Fibroblast of skin of right quadriceps (primary cell): Measurements from ENCODE around the gene AMBRA1.
"Not testable (repeated sequence)": the region's sequence is repeated elsewhere in the genome, so short reads cannot be mapped to it uniquely, and the experiment has no call there.

ENCODE experiments used
- DNase-seq: peaks from one replicate; pipeline ENCODE4 v3.0.0-alpha.2; 2013

AMBRA1 gene

DNA sequence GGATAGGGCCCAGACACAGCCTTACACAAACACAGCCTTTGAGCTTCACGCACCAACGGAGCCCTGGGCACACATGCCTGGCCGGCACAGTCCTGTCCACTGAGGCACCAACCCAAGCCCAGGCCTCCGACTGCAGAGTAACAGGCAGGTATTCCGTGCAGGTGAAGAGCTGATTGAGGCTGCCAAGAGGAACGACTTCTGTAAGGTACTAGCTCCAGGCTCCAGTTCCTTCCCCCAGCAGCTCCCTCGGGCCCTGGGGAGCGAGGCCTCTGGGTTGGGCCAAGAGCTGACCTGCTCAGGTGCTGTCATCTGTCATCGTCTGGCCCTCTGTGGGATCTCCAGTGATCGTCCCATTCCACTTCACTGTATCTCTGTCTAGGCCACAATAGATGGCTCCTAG, 215.5 kb downstream of the AMBRA1 start:
- no peak for DNase-seq

DNA sequence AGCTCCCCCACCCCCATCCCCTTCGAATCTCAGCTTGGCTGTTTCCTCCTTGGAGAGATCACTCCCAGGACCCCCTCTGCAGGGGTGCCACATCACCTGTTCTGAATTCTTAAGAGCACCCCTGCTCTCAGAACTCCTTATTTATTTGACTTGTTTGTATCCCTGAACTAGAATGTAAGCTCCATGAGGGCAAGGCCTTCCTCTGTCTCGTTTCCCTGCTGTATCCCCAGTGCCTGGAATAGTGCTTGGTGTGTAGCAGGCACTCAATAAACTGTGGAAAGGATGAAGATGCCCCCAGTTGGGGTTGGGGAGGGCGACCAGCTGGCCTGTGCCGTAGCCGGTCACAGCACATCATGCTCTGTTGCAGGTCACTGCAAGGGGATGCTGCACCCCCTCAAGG, 216.0 kb downstream of the AMBRA1 start:
- no peak for DNase-seq

- DNase-seq = no peak
Measured at GRCh38 chr11:46377290-46377689, 216.5 kb downstream of the AMBRA1 start.

DNA sequence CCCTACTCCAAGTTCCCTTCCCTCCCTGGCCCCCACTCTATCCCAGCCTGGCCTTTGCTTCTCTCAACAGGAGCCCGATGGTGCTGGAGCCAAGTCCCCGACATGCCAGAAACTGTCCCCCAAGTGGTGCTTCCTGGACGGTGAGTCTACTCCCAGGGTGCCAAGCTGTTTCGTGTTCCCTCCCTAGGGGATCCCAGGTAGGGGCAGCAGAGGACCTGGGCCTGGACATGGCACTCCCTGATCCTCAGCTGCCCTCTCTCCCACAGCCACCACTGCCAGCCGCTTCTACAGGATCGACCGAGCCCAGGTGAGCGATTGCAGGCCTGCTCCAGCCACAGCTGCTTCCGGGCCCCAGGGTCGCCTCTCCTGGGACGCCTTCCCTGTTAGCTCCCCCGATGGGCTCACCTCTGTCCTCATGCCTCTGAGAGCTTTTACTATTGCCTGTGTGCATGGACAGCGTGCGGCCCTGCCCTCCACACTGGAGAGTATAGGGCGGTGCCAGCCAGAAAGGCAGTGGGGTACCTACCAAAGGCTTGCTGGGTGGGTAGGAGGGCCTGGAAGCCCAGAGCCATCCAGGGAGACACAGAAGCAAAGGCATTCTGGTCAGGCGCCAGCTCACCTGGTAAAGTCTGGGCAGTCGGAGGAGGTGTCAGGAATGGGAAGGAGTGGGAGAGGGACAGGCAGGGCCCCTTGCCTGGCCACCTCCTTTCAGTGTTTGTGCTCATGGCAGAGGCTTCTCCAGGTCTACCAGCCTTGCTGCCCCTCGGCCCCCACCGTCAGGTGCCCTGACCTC, 217.4 kb downstream of the AMBRA1 start:
- DNase-seq = no peak

- no peak for DNase-seq
Measured at GRCh38 chr11:46375392-46376101, 218.3 kb downstream of the AMBRA1 start.

- DNase-seq = no peak
Measured at GRCh38 chr11:46374815-46375214, 219.0 kb downstream of the AMBRA1 start.

DNA sequence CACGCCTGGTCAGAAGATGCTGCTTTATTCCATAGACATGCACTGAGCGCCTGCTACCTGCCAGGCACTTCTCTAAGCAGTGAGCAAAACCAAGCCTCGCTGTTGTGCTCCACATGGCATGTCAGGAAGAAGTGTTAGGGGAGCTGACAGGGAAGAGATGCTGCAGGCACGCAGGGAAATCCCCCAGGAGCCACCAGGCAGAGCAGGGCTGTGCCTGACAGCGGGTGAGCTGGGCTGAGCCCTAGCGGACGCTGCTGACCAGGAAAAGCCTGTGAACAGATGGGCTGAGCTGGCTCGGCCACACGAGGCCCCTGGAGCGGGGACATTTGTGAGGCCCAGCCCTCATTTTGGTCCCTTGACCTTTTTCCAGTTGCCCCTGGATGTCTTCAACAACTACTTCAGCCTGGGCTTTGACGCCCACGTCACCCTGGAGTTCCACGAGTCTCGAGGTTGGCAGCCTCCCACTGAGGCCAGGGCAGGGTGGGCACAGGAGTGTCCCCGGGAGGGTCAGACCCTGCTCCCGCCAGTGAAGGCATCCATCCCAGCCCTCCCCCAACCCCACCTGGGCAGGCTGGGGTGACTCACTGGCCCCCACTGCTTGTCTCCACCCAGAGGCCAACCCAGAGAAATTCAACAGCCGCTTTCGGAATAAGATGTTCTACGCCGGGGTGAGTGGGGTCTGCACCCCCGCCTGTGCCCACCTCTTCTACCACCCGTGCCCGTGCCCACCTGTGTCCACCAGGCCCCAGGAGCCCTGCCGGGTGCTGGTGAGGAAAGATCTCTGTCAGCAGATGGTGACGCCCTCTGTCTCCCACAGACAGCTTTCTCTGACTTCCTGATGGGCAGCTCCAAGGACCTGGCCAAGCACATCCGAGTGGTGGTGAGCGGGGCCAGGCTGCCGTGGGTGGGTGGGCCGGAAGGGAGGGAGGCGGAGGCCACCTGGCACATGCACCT, 219.8 kb downstream of the AMBRA1 start:
- no peak for DNase-seq

- not testable (repeated sequence) for DNase-seq
Measured at GRCh38 chr11:46372501-46372900, 221.3 kb downstream of the AMBRA1 start.

GRCh38 chr11:46372086-46372485, 221.7 kb downstream of the AMBRA1 start:
- DNase-seq = no peak

DNA sequence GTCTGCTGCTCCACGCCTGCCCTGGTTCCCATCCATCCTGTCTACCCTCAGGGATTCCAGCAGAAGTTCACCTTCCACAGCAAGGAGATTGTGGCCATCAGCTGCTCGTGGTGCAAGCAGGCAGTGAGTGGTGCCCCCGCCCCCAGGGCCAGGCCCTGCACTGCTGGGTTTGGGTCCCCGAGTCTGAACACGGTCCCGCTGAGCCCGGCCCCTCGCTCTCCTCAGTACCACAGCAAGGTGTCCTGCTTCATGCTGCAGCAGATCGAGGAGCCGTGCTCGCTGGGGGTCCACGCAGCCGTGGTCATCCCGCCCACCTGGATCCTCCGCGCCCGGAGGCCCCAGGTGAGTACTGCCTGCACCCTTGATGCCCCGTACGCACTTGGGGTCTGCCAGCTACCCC, 222.6 kb downstream of the AMBRA1 start:
- DNase-seq = not testable (repeated sequence)

- DNase-seq = no peak
Measured at GRCh38 chr11:46370253-46370652, 223.6 kb downstream of the AMBRA1 start.

DNA sequence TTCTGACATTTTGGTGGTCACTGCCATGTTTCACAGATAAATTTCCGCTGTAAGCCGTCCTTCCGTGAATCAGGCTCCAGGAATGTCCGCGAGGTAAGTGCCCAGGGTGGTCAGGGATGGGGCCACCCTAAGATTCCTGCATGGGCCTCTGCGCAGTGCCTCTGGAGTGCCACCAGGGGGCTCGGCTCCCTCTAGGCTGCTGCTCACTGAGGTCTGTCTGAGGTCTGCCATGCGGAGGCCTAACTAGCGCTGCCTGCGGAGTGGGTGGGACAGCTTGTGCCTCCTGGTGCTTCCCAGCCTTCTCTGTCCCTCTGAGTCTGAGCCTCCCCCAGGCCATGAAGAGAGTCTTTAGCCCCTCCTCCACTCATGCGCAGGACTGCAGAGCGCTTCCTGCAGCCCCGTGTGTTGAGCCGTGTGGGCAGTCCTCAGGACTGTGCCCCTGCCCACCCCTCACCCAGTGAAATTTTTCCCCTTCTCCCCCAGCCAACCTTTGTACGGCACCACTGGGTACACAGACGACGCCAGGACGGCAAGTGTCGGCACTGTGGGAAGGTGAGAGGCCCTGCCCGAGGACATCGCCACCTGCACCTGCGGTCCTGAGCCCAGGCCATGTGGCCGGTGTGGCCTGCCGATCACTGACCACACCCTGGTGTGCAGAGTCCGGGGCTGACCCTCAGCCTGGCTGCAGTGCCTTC, 224.2 kb downstream of the AMBRA1 start:
- DNase-seq = peak; percentile 67

DNA sequence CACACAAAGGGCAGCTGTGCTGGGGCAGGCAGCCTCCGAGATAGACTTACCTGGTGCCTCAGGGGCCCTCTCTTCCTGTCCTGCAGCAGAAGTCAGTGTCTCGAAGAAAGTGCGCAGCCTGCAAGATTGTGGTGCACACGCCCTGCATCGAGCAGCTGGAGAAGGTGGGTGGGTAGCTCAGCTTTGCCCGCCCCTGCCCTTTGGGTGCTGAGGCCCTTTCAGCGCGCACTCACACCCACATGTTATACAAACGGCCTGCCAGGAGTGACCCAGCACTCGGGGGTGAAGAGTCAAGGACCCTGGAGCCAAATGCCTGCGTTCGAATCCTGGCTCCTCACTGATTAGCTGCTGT, 225.9 kb downstream of the AMBRA1 start:
- no peak for DNase-seq

DNA sequence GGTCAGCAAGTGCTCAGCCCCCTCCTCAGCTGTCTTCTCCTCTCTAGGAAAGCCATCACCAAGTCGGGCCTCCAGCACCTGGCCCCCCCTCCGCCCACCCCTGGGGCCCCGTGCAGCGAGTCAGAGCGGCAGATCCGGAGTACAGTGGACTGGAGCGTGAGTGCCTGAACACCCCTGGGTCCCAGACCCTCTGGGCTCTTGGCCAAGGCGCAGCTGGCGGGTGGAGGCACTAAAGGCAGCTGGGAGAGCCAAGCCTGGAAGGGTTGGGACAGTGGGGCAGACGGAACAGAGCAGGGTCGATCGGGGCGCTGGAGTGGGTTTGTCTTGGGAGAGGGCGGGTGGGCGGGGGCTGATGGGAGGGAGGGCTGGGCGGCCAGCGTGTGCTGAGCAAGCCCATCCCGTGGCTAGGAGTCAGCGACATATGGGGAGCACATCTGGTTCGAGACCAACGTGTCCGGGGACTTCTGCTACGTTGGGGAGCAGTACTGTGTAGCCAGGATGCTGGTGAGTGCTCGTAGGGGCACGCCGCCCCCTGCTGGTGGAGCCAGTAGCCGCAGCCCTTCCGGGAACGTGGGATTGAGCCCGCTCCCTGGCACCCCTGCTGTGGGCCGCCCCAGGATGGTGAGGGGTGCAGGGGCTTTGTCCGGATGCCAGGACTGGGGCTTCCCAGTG, 226.4 kb downstream of the AMBRA1 start:
- DNase-seq = peak; percentile 50

- no peak for DNase-seq
Measured at GRCh38 chr11:46366661-46367161, 227.1 kb downstream of the AMBRA1 start.

DNA sequence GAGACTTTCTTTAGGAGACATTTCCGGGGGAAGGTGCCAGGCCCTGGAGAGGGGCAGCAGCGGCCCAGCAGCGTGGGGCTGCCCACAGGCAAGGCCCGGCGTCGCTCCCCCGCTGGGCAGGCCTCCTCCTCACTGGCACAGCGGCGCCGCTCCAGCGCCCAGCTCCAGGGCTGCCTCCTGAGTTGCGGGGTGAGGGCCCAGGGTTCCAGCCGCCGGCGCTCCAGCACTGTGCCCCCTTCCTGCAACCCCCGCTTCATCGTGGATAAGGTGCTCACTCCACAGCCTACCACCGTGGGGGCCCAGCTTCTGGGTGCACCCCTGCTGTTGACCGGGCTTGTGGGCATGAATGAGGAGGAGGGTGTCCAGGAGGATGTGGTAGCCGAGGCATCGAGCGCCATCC, 227.6 kb downstream of the AMBRA1 start:
- DNase-seq = no peak

DNA sequence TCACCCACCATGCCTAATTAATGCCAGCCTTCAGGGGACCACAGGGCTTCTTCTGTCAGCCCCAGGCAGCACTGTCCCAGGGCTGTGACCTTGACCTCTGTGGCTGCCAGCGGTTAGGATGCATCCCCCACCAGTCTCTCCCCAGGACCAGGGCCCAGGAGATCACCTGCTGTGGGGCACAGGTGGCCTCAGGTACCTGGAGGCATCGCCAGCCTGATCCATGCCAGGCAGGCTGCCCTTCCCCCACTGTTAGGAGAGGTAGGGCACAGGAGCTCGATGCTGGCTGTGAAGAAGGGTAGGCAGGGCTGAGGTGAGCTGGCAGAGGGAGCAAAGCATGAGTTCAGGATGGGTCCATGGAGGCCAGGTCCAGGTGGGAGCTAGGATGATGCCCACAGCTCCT, 229.0 kb downstream of the AMBRA1 start:
- no peak for DNase-seq

DNA sequence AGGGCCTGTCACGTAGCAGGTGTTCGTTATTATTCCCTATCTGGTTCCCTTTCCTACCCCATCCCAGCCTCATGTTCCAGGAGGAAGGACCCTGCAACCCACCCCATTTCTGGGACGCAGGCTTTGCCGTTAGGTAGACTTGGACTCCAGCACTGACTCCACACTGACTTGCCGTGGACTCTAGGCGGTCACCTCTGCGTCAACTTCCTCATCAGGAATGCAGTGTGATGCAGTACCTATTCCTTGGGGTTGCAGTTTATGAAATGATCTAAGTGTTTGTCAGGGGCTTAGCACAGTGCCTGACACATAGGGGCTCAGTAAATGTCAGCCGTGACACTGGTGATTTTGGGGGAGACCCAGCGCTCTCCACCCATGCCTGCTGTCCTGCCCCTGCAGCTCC, 229.8 kb downstream of the AMBRA1 start:
- DNase-seq = no peak

- no peak for DNase-seq
Measured at GRCh38 chr11:46363455-46364005, 230.3 kb downstream of the AMBRA1 start.

GRCh38 chr11:46363031-46363407, 230.8 kb downstream of the AMBRA1 start:
- no peak for DNase-seq

DNA sequence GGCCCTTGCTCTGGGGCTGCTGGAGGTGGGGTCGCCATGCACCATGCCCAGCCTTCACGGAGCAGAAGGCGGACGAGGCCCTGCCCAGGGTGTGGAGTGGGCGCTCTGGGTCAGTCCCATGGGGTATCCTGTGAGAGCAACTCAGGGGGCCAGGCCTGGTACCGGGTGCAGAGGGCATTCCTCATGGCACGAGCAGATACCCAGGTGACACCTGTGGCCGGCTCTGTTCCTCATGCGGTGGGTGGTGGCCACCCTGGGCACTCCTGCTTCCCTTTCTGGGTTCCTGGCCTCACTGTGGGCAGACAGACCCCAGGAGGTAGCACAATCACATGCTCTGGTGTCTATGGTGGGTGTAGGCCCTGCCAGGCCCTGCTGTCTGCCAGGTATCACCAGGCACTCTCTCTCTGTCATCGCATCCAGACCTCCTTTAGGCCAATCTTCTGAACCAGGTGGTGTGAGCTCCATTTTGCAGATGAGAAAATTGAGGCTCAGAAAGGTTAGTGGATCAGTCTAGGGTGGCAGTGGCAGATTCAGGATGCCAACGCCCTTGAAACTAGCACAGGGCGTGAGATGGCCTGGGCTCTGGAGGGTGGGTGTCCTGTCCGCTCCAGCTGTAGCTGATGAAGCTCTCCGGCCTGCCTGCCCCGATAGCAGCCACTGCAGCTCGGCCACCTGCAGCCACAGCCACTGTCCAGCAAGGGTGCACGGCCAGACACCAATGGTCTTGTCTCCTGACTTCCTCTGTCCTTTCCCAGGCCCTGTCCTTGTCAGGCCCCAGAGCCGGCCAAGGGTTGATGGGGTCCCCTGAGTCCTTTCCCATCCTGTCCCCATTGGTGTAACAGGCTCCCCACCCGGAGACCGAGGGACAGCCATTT, 231.4 kb downstream of the AMBRA1 start:
- no peak for DNase-seq
